Measurements from ENCODE around the gene ALDH1L1.
A peak's percentile ranks its signal among the peaks of the same experiment; 100 is the strongest.

ALDH1L1 gene

DNA sequence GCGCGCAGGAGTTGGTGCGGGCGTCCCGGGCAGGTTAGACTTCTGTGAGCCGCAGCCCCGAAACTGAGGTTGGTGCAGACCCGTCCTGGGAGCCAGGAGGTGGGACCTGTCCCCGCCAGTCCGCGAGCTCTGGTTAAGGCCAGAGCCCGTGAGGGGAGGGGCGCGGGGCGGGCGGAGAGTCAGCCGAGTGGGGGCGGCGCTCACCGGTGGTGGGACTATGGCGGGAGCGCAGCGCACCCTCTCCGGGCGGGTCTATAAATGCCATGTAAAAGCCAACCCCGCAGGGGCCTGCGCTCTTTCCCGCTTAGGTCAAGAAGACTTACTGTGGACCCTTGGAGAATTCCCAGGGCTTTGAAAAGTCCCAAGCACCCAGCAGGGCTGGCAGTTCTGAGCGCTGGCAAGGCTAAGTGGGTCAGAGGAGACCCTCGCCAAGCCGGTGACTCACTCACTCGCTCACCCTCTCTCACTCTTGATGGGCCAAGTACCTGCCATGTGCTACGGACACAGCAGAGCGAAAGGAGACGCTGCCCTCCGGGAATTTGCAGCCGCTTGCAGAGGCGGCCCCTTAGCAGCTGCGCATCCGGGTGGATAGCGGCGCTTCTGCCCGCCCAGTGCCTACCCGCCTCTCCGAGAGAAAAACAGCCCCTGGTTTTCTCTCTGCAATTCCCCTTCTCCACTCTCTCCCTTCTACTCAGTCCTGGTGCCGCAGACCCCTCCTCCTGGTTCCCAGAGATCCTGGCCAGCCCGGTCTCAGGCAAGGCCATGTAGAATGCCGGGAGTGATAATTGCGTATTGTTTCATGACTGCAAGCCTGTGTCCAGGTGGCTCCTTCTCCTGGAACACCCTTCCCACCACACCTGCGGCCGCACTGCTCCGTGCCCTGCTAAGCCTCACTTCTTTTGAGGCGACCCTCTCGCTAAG is at the start of gene ALDH1L1:
Gene ALDH1L1, minus strand, starts transcription at position 110 of the 921 bp plus-strand sequence. CDS start 19,607 bp downstream, outside the sequence.
- no peak for DNase-seq

DNA sequence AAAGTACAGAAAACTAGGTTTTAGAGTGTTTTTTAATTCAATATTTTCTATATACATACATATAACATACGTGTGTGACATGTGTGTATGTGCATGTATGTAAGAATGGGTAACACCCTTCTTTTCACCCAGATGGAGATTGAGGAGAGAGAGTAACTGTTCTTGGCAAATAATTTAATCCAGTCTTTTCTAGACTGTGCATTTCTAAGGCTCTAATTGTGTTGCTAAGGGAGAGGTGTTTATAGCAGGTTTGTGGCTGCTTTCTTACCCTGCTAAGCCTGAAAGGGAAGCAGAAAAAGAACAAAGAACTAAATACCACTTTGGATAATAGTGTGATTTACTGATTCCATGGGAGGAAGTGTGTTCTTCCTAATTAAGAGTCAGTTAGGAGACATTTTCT is 46.0 kb upstream of the ALDH1L1 start:
- DNase-seq, result no peak

DNA sequence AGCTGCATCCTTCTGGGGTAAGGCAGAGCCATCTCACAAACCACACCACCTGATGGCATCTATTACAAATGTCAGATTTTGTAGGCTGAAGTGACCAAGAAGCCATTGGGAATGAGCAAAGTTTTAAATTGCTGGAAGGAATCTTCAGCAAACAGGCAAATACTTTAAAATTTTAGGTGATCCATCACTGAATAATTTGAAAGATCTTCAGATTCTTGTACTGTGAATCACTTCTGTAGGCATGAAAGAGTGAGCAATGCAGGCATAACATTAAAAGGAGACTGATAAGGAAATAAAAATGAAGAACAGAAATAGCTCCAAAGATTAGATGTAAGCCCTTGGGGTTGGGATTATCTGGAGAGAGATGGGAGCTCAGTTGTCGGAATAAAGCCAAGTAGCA is 36.0 kb upstream of the ALDH1L1 start:
- DNase-seq, result no peak

DNA sequence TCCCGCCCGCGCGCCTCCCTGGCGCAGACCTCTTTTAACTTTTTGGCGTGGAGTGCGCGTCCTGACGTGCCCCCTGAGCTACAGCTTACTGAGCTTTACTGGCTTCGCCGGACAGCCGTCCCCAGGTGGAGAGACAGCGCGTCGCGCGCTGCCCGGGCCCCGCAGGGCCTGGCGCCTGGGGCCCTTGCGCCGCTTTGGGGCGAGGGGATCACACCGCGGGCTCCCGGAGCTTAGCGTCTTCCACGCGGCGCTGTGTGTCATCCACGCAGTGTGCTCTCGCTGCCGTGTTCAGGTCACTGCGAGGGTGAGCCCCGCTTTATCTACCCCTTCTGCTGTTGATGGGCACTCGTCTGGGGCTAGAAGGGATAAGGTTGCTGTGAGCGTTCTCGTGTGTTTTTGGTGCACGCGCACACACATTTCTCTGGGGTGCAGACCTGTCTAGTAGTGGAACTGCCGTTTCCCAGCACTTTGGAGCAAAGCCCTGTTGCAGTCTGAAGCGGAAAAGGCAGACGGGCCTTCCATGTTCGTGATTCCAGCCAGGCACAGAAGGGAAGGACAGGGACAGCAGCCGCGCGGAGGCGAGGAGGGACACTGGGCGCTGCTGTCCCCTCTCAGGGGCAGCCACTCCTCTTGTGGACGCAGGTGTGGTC is 33.1 kb upstream of the ALDH1L1 start:
- DNase-seq, result no peak

DNA sequence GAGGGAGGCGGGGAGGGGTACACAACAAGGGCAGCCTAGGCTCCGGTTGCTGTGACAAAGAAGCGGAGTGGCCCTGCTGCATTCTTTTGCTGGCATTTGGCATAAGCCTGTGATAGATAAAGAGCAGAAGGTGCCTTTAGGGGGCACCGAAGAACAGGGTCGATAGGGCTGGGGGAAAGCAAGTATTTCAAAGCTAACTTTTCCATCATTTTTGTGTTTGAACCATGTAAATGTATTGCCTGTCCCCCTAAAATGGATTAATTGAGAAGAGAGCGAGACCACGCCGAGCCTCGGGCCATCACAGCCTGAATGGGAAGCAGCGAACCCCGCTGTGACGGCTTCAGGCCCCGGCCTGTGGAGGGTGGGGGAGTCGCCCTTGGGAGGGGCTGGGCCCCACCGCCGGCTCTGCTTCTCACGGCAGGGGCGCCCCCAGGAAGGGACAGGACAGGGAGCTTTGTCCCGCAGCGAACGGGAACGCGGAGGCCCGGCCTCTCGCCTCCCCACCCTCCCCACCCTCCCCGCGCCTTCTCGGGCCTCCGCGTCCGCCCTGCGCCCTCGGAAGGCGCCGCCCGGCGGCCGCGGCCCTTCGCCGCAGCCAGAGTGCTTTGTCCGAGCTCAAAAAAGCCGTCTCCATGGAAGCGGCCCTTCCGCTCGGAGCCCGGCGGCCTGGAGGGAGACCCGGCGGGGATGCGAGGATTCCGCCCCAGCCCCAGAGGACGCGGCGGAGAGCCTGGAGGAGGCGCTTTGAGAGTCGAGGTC is 32.4 kb upstream of the ALDH1L1 start:
- DNase-seq, result peak; percentile 7

DNA sequence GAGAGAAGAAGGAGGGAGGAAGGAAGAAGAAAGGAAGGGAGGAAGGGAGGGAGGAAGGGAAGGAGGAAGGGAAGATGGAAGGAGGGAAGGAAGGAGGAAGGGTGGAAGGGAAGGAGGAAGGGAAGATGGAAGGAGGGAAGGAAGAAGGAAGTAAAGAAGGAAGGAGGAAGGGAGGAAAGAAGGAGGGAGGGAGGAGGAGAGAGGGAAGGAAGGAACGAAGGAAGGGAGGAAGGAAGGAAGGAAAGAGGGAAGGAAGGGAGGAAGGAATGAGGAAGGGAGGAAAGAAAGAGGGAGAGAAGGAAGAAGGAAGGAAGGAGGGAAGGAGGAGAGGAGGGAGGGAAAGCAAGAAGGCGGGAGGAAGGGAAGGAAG is 31.8 kb upstream of the ALDH1L1 start:
- DNase-seq, result no peak

DNA sequence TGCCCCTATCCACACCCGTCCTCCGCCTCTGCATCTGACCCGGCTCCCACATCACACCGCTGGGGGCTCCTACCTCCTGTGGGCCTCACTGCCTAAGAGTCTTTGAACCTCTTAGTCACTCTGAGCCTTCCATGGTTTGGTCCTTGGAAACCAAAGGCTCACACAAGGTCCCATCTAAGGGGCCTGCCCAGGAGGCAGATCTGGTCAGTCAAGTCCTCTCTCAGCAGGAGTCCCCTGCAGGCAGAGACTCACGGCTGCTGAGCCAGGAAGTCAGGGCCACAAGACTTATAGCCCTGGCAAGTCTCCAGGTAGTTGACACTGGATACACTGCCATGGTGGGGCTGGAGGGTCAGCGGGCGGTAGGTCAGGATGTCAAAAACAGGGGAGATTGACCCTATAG is 31.2 kb upstream of the ALDH1L1 start:
- no peak for DNase-seq

DNA sequence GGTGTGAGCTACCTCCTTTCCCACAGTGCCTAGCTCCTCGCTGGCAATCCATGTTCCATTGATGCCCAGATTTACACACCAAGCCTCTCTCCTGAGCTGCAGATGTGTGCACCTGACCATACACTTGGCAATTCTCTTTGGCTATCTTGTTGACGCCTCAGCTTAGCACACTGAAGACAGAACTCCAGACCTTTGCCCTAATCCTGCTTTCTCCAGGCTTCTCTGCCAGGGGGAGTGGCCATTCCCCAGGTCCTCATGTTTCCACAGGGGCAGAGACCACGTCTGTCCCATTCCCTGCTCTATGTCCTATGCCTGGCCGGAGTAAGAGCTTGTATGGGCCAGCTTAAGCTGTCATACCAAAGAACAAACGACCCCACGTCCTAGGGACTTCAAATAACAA is 30.2 kb upstream of the ALDH1L1 start:
- DNase-seq, result no peak

DNA sequence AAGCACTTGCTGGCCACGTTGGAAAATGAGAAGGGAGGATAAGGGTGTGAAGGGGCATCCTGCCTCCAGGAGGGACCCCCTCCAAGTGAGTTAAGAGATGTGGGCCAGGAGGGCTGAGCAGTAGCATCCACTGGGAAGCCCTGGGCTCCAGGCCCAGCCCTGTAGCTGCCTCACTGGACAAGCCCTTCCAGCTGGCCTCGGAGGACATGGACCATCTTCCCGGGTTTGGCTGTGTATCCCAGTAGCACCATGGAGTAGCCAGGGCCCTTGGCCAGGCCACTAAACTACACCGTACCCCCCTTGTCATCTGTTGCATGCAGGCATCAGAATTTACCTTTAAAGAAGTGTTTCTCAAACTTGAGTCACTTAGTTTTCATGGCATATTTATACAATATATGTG is 29.4 kb upstream of the ALDH1L1 start:
- DNase-seq, result no peak

DNA sequence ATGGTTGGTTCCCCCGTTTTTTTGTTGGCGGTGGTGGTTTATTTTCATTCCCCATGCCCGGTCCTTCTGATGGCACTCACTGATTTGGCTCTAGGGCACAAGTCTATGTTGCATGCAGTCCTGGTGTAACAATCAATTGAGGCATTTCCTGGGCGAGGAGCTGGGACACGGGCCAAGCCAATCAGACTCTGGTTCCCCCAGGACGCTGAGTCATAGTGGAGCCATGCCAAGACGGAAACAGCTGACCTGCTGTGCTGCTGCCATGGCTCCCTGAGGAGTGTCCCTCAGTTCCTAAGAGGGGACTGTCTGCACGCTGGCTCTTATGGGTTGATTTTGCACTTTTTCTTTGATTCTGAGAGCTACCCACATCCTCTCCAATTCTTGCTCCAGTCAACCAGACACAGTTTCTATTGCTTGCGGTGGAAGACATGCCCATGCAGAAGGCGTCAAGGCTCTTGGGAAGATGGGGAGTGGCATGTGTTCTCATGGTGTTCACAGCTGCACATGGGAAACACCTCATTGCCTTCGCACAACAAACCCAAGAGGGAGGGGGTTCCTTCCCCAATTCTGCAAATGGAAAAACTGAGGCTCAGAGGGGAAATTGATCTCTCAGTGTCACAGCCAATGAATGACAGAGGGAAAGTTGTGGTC is 28.3 kb upstream of the ALDH1L1 start:
- DNase-seq, result peak; percentile 22

DNA sequence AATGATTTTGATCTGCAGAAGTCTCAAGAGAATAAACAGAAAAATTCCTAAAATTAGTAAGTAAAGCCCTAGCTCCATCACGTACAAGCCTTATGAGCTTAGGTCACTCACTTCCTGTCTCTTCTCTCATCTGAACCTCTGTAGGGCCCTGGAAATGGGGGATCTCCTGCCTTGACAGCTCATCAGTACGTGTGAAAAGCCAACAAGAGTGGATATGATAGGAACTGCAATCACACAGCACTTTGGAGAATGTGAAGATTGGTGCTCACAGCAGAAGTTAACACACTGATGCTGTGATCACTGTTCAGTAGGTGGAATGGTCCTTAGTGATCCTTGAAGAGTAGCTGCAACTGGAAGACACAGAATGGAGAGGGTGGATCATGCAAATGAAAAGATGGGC is 27.8 kb upstream of the ALDH1L1 start:
- no peak for DNase-seq

DNA sequence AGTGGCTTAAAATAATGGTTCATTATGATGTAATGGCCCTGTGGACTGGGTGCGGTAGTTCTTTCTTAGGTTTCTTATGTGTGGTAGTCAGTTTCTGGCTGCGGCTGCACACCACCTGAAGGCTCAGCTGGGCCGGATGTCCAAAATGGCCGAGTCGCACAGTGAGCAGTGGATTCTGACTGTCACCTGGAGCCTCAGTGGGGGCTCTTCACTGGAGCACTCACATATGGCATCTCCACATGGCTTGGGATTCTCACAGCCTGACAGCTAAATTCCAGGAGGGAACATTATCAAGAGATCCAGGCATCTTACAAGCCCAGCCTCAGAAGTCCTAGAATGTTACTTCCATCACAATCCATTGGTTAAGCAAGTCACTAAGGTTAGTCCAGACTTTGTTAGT is 26.8 kb upstream of the ALDH1L1 start:
- DNase-seq, result no peak

DNA sequence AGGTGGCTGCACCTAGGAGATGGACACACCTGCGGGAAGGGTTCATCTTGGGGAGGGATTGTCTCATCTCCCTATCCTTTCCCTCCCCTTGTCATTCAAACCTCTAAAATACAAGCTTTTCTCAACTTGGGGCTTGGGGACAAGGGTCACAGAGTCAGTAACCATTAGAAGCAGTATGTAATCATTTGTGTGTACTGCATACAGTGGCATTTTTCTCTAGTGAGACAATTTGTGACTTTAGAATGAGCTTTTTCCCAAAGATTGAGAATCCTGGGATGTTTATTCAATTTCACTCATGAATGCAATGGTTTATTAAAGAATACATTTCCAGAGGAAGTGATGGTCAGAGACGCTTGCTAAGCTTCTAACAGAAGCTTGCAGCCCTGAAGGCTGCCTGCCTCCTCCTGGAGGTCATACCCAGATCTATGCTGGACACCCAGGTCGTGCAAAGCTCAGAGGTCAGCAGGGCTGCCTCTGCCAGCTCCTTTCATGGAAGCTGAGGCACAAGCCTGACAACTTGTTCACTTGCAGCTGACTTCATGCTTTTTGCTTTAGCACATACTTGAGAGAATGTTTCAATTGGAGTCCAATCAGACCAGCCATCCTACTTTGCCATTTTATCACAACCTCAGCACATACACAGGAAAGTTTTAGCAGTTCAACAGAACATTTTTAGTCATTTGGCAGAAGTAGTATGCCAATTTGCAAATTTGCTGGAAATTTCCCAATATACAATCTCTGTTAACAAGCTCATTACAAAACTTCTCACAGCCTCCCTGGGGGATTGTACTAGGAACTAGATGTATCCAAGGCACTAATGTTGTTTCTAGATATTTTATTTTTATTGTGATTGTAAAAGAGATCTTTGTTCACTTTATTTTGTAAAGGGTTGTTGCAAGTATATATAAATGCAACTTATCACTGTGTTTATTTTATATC is 25.6 kb upstream of the ALDH1L1 start:
- DNase-seq, result no peak

DNA sequence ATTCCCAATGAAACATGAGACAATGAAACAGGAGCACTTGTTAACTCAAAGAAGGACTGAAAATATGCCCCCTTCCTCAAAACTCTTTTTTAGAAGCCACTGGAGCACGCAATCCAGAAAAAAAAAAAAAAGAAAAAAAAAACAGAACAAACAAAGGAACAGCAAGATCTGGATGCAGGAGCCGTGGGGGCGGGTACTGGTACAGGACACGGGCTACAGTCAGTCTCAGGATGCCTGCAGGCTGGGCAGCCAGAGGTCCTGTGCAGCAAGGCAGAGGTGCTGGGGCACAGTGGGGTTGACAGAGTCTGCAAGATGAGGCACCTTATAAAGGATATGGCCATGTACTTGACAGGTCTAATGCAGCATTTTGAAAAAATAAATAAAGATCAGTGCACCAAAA is 22.3 kb upstream of the ALDH1L1 start:
- DNase-seq, result no peak

DNA sequence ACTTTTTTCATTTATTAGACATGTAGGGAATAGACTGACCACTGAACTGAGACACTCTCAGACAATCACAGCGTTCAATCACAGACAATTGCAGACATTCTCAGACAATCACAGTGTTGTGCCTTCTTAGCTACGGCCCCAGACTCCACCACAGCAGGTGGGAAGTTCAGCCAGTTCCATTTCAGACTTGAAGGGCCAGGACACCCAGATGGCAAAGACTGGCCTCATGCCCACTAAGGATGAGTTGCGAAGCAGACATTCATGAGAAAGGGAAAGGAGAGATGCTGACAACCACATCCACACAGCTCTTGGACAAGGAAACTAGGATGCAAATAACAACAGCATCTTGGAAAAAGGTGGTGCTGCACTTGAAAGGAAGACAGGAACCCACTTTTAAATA is 21.9 kb upstream of the ALDH1L1 start:
- no peak for DNase-seq

DNA sequence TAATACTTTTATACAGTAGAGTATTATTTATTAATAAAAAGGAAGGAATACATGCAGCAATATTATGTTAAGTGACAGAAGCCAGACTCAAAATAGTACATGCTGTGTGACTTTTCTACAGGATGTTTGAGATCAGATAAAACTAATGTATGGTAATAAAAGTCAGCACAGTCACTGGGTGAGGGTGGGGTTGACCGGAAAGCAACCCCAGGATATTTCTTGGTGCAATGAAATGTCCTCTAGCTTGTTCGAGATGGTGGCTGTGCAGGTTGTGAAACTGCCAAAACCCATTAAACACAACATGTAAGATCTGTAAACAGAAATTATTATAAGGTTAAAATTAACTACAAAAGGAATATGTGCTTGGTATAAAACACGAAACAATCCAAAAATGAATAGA is 20.8 kb upstream of the ALDH1L1 start:
- DNase-seq, result no peak

DNA sequence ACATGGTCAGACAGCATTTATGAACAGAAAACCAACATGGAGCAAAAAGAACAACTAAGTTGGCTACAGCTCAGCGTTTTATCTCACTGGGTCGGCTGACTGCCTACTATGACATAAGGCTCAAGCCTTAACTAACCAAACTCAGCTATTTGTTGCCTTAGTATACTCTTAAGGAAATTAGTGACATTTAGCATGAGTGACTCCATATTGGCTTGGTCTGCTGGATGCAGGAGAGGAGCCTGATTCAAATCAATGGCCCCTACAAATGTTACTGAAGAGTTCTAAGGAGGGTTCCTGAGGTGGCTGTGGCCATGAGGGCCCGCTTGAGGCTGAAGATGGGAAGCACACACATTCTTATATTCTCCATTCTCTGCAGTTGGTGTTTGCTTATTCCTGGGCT is 20.1 kb upstream of the ALDH1L1 start:
- DNase-seq, result no peak

DNA sequence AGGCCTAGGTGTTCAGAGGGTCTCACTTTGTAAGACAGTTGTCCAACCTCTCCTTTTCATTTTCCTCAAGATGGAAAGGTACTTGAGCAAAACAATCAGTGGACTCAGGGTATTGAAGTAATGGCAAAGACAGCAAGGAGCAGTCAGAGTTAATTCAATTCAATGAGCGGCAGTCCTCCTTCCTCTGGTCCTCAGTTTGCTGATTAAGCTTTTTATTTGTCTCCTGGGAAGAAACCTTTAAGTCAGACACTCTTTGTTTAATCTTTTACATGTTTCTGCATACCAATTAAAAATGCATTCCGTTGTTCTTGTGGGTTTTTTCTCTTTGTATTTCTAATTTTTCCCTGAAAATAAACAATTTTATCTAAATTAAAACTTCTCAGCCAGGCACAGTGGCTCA is 18.9 kb upstream of the ALDH1L1 start:
- DNase-seq, result no peak

DNA sequence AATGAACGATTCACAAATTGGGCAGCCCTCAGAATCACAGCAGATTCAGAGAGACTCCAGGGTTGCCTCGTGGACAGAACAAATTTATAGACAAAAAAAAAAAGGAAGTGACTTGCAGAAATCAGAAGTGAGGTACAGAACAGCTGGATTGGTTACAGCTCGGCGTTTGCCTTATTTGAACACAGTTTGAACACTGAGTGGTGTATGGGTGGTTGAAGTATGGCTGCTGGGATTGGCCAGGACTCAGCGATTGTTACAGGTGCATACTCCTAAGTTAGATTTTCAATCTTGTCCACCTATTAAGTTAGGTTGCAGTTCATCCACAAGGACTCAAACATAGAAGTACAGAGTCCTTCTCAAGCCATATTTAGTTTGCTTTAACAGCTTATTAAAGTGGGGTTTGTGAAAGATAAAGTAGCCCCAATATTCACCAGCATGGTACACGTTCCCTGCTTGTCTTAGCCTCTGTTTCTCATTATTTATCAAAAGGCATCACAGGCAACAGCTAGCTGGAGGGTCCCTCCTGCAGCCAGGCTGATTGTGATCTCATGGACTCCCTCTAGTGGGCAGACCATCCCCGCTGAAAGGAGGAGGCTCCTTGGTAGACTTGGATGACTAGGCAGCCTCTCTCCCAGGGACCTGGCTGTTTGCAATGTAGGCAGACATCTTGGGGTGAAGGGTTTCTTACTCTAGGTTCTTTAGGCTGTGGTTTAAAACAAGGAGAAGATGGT is 17.6 kb upstream of the ALDH1L1 start:
- DNase-seq, result peak; percentile 48

DNA sequence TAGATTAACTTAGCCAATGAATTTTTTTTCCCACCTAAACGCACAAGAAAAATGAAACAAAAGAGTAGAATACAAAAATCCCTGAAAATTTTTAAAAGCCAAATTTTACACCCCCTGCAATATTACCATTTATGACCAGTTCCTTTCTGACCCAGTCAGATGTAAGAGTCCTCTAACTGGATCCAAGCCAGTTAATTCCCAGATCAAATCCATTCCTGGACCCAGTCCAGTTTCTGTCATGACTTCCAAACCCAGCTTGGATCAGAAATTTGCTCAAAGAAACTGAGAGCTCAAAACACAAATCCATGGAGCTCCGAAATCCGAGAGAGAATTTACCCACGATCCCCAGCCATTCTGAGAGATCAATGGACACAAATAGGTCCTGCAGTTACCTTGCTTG is 17.0 kb upstream of the ALDH1L1 start:
- DNase-seq, result no peak

DNA sequence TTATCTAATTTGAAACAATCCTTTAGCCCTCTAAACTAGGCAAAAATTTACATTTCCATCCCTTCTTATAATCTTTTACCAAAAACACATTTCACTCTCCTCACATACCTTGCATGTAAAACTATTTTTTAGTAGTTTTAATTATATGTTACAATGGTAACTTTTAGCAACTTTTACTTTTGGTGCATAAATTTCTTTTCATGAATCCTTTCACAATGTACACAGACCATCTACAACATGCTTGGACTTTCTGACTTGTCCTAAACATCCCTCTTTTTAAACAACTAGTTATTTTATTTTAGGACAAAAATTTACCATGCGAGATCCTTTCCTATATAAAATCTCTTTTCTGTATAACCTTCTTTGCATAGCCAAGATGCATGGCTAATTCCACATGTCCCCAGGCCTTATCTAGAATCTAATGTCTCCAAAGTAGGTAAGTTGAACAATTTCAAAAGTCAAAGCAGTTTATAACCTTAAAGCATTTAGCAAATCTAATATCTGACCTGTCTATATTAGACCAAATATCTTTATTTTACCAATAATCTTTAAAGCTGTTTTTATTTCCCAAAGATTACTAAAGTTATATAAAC is 14.4 kb upstream of the ALDH1L1 start:
- no peak for DNase-seq
